ENCODE measurements around the gene SCN5A. TPM values are rescaled to one million over a fixed set of nuclear protein-coding genes. Genes with fewer than 3 reads are reported as not detected.

The SCN5A gene
- total RNA-seq, 1 donor from 2014 or later, result 1.4 TPM

- H3K4me3 Mint-ChIP-seq (ENCODE audit: unreplicated experiment), result no peak overlapping the region
- H3K36me3 Mint-ChIP-seq (ENCODE audit: low read depth, unreplicated experiment), result no peaks in the 10 kb centered on the region
- no peak for DNase-seq (ENCODE audit: low spot score)
- no peak for TF ChIP-seq CTCF (IDR thresholded peaks at IDR 0.05; ENCODE audit: unreplicated experiment)
- peaks cover 7% of the 10 kb centered on the region for H3K27me3 Mint-ChIP-seq (ENCODE audit: unreplicated experiment)
- H3K27ac Mint-ChIP-seq (ENCODE audit: unreplicated experiment), result no peak overlapping the region
- no peaks in the 10 kb centered on the region for H3K9me3 Mint-ChIP-seq (ENCODE audit: unreplicated experiment)
- peaks cover 3% of the 10 kb centered on the region for H3K4me1 Mint-ChIP-seq (ENCODE audit: unreplicated experiment)
Observed at GRCh38 chr3:38563070-38563885, 86.2 kb downstream of the SCN5A start.

- Mint-ChIP-seq H3K27me3 (ENCODE audit: unreplicated experiment) (peaks cover 7% of the 10 kb centered on the region), H3K4me1 (ENCODE audit: unreplicated experiment) (peaks cover 3% of the 10 kb centered on the region), H3K9me3 (ENCODE audit: unreplicated experiment) (no peaks in the 10 kb centered on the region), H3K36me3 (ENCODE audit: low read depth, unreplicated experiment) (no peaks in the 10 kb centered on the region), H3K27ac (ENCODE audit: unreplicated experiment) (no peak overlapping the region), H3K4me3 (ENCODE audit: unreplicated experiment) (no peak overlapping the region)
- no peak for DNase-seq (ENCODE audit: low spot score)
- TF ChIP-seq CTCF (IDR thresholded peaks at IDR 0.05; ENCODE audit: unreplicated experiment), result no peak
Observed at GRCh38 chr3:38562467-38562925, 87.0 kb downstream of the SCN5A start.

GRCh38 chr3:38561746-38562466 lies 87.6 kb downstream of the SCN5A start:
- Mint-ChIP-seq H3K4me3 (ENCODE audit: unreplicated experiment) (no peak overlapping the region), H3K27ac (ENCODE audit: unreplicated experiment) (no peak overlapping the region), H3K9me3 (ENCODE audit: unreplicated experiment) (no peaks in the 10 kb centered on the region), H3K4me1 (ENCODE audit: unreplicated experiment) (peaks cover 3% of the 10 kb centered on the region), H3K36me3 (ENCODE audit: low read depth, unreplicated experiment) (no peaks in the 10 kb centered on the region), H3K27me3 (ENCODE audit: unreplicated experiment) (peaks cover 7% of the 10 kb centered on the region)
- DNase-seq (ENCODE audit: low spot score), result no peak
- TF ChIP-seq CTCF (IDR thresholded peaks at IDR 0.05; ENCODE audit: unreplicated experiment), result no peak

GRCh38 chr3:38560996-38561717 lies 88.3 kb downstream of the SCN5A start:
- no peaks in the 10 kb centered on the region for H3K9me3 Mint-ChIP-seq (ENCODE audit: unreplicated experiment)
- no peak overlapping the region for H3K4me3 Mint-ChIP-seq (ENCODE audit: unreplicated experiment)
- no peak for TF ChIP-seq CTCF (IDR thresholded peaks at IDR 0.05; ENCODE audit: unreplicated experiment)
- peaks cover 3% of the 10 kb centered on the region for H3K4me1 Mint-ChIP-seq (ENCODE audit: unreplicated experiment)
- DNase-seq (ENCODE audit: low spot score), result no peak
- peaks cover 7% of the 10 kb centered on the region for H3K27me3 Mint-ChIP-seq (ENCODE audit: unreplicated experiment)
- no peaks in the 10 kb centered on the region for H3K36me3 Mint-ChIP-seq (ENCODE audit: low read depth, unreplicated experiment)
- no peak overlapping the region for H3K27ac Mint-ChIP-seq (ENCODE audit: unreplicated experiment)

Measured in endothelial cell (in vitro differentiated cells).